ENCODE measurements around the gene BACE1-AS. TPM values are rescaled to one million over a fixed set of nuclear protein-coding genes. Genes with fewer than 3 reads are reported as not detected.

Gene BACE1-AS
- total RNA-seq, 2 experiments from 2014 or later, result 4.4 to 8.0 TPM

GRCh38 chr11:117284053-117284452 lies 7.1 kb upstream of the BACE1-AS start:
- no peak for TF ChIP-seq CTCF (conservative IDR thresholded peaks at IDR 0.05; ENCODE audit: low read length)
- no peak for TF ChIP-seq EZH2phosphoT487 (IDR thresholded peaks at IDR 0.05; ENCODE audit: borderline replicate concordance, low read depth, low read length)
- no peak overlapping the region for H3K4me3 ChIP-seq (ENCODE audit: low read depth, low read length, poor library complexity, severe bottlenecking)
- H3K9me3 ChIP-seq (ENCODE audit: low read length), result no peaks in the 10 kb centered on the region
- POLR2A ChIA-PET, result interaction anchor here (0.6 to 1.1 kb wide), 2 partner anchors 23 to 568 kb away, joined by 3 to 4 read pairs; no protein-coding TSS in a partner anchor
- CTCF ChIA-PET (ENCODE audit: unreplicated experiment), result interaction anchor here (0.6 kb wide), 1 partner anchor 43 kb away, joined by 3 read pairs; no protein-coding TSS in a partner anchor
- no peak overlapping the region for H2AFZ ChIP-seq (ENCODE audit: low read length)
- H3K9me2 ChIP-seq (ENCODE audit: insufficient read depth, low read length), result no peaks in the 10 kb centered on the region
- intact Hi-C loops (cut with micrococcal nuclease; ENCODE audit: unreplicated experiment), result no loop called here
- H3K27ac ChIP-seq (ENCODE audit: low read depth, low read length, poor library complexity, severe bottlenecking), result no peak overlapping the region
- no TSS peak for BruUV-seq (replicated peaks)
- no peak for DNase-seq (ENCODE audit: low spot score)
- no peak overlapping the region for H3K4me2 ChIP-seq (ENCODE audit: low read length)
- H3K36me3 ChIP-seq (ENCODE audit: insufficient read depth, low read length), result peaks cover 59% of the 10 kb centered on the region
- H3K4me1 ChIP-seq (ENCODE audit: insufficient read depth, low read length, poor library complexity, severe bottlenecking), result no peaks in the 10 kb centered on the region
- H3K79me2 ChIP-seq (ENCODE audit: insufficient read depth, low read depth, low read length), result no peaks in the 10 kb centered on the region
- H4K20me1 ChIP-seq (ENCODE audit: insufficient read depth, low read length), result no peaks in the 10 kb centered on the region

GRCh38 chr11:117286588-117286987 lies 4.6 kb upstream of the BACE1-AS start:
- POLR2A ChIA-PET, result no interaction called here
- no peaks in the 10 kb centered on the region for H3K9me3 ChIP-seq (ENCODE audit: low read length)
- no peak overlapping the region for H2AFZ ChIP-seq (ENCODE audit: low read length)
- H3K79me2 ChIP-seq (ENCODE audit: insufficient read depth, low read depth, low read length), result no peaks in the 10 kb centered on the region
- H4K20me1 ChIP-seq (ENCODE audit: insufficient read depth, low read length), result no peaks in the 10 kb centered on the region
- no peak overlapping the region for H3K4me3 ChIP-seq (ENCODE audit: low read depth, low read length, poor library complexity, severe bottlenecking)
- no TSS peak for BruUV-seq (replicated peaks)
- H3K4me2 ChIP-seq (ENCODE audit: low read length), result no peak overlapping the region
- H3K36me3 ChIP-seq (ENCODE audit: insufficient read depth, low read length), result peaks cover 49% of the 10 kb centered on the region
- TF ChIP-seq CTCF (conservative IDR thresholded peaks at IDR 0.05; ENCODE audit: low read length) (no peak), EZH2phosphoT487 (IDR thresholded peaks at IDR 0.05; ENCODE audit: borderline replicate concordance, low read depth, low read length) (no peak)
- H3K9me2 ChIP-seq (ENCODE audit: insufficient read depth, low read length), result no peaks in the 10 kb centered on the region
- no peak for DNase-seq (ENCODE audit: low spot score)
- H3K4me1 ChIP-seq (ENCODE audit: insufficient read depth, low read length, poor library complexity, severe bottlenecking), result no peaks in the 10 kb centered on the region
- intact Hi-C loops (cut with micrococcal nuclease; ENCODE audit: unreplicated experiment), result no loop called here
- H3K27ac ChIP-seq (ENCODE audit: low read depth, low read length, poor library complexity, severe bottlenecking), result no peak overlapping the region
- CTCF ChIA-PET (ENCODE audit: unreplicated experiment), result no interaction called here

DNA sequence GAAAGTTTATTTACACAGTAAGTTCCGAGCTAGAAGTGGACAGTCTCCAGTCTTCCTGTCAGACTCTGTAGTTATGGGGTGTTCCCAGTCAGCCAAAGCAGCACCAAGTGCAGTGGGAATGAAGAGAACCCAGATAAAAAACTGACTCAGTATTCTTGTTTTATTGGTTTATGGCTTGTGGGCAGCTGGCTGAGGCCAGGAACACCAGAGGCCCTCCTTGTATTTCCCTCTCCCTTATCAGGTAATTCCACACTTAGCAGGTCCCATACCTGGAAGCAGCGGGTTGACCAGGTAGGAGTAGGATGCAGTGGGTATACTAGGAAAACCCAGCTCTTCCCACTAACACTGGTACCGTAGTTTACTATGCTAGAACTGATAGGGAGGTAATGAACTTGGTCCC lies 3.5 kb upstream of the BACE1-AS start:
- no peaks in the 10 kb centered on the region for H4K20me1 ChIP-seq (ENCODE audit: insufficient read depth, low read length)
- no peak overlapping the region for H2AFZ ChIP-seq (ENCODE audit: low read length)
- H3K9me3 ChIP-seq (ENCODE audit: low read length), result no peaks in the 10 kb centered on the region
- no peak for TF ChIP-seq EZH2phosphoT487 (IDR thresholded peaks at IDR 0.05; ENCODE audit: borderline replicate concordance, low read depth, low read length)
- TF ChIP-seq CTCF (conservative IDR thresholded peaks at IDR 0.05; ENCODE audit: low read length), result no peak
- H3K79me2 ChIP-seq (ENCODE audit: insufficient read depth, low read depth, low read length), result no peaks in the 10 kb centered on the region
- no TSS peak for BruUV-seq (replicated peaks)
- POLR2A ChIA-PET, result no interaction called here
- intact Hi-C loops (cut with micrococcal nuclease; ENCODE audit: unreplicated experiment), result no loop called here
- no peak for DNase-seq (ENCODE audit: low spot score)
- no peaks in the 10 kb centered on the region for H3K9me2 ChIP-seq (ENCODE audit: insufficient read depth, low read length)
- H3K4me3 ChIP-seq (ENCODE audit: low read depth, low read length, poor library complexity, severe bottlenecking), result no peak overlapping the region
- H3K4me1 ChIP-seq (ENCODE audit: insufficient read depth, low read length, poor library complexity, severe bottlenecking), result no peaks in the 10 kb centered on the region
- no peak overlapping the region for H3K27ac ChIP-seq (ENCODE audit: low read depth, low read length, poor library complexity, severe bottlenecking)
- H3K36me3 ChIP-seq (ENCODE audit: insufficient read depth, low read length), result peaks cover 39% of the 10 kb centered on the region
- CTCF ChIA-PET (ENCODE audit: unreplicated experiment), result no interaction called here
- H3K4me2 ChIP-seq (ENCODE audit: low read length), result no peak overlapping the region
